Panc1 (cell line): ENCODE results near the gene CHIC2. TPM values are rescaled to one million over a fixed set of nuclear protein-coding genes. Genes with fewer than 3 reads are reported as not detected.

Source experiments
- ATAC-seq: fragments of 200-7000 bp; cut with Tn5 transposase; 2 replicates; pipeline ENCODE4 v1.9.1; 2020; ENCODE audit warnings: mild to moderate bottlenecking, moderate library complexity
- BruUV-seq: library from RNA; stranded (reverse); fragments of 400-500 nt; replicated peaks from 2 replicates; lab custom pipeline; 2021; lab: Mats Ljungman, UMichigan
- CTCF ChIA-PET: fragments of 300-600 bp; sonication (Branson Sonifier 250); formaldehyde crosslinking; loops from one replicate; lab custom pipeline; 2022; ENCODE audit warnings: antibody characterized with exemption; lab: Charles Lee
- POLR2A ChIA-PET: fragments of 300-600 bp; sonication (Branson Sonifier 250); formaldehyde crosslinking; loops from one replicate; lab custom pipeline; 2022; ENCODE audit warnings: antibody characterized with exemption; lab: Charles Lee
- DNase-seq: peaks from one replicate; pipeline ENCODE4 v3.0.0-alpha.2; 2010; ENCODE audit warnings: low read depth, low spot score
- H3K27ac ChIP-seq: 2 replicates; pipeline ENCODE4 v1.5.1; 2011; ENCODE audit warnings: mild to moderate bottlenecking, low read length, inconsistent platforms
- H3K27me3 ChIP-seq: fragments of 200-500 bp; sonication (Bioruptor generic); 2 replicates; pipeline ENCODE4 v1.6.0; 2014; ENCODE audit warnings: low read length, inconsistent platforms; ENCODE audit not compliant: control insufficient read depth, insufficient read depth
- H3K36me3 ChIP-seq: fragments of 200-500 bp; sonication (Bioruptor generic); 2 replicates; pipeline ENCODE4 v1.5.1; 2014; ENCODE audit warnings: inconsistent platforms, mild to moderate bottlenecking, low read length, moderate library complexity; ENCODE audit not compliant: control insufficient read depth, insufficient read depth
- H3K4me1 ChIP-seq: 2 replicates; pipeline ENCODE4 v1.5.1; 2011; ENCODE audit warnings: inconsistent platforms, mild to moderate bottlenecking, low read length, moderate library complexity; ENCODE audit not compliant: control insufficient read depth, insufficient read depth
- H3K4me3 ChIP-seq, 2 experiments: 2 replicates each; pipeline ENCODE4 v1.5.1; 2011 to 2012; ENCODE audit warnings: low read depth in 2 of 2, low read length in 2 of 2, mild to moderate bottlenecking in 2 of 2, inconsistent platforms in 1 of 2, moderate library complexity in 1 of 2
- H3K9me3 ChIP-seq: fragments of 200-500 bp; sonication (Bioruptor generic); 2 replicates; pipeline ENCODE4 v1.5.1; 2014; ENCODE audit warnings: low read depth, mild to moderate bottlenecking, inconsistent platforms, low read length, moderate library complexity; ENCODE audit not compliant: control insufficient read depth, insufficient read depth
- POLR2AphosphoS5 ChIP-seq: IDR thresholded peaks from 2 replicates; pipeline ENCODE4 v1.6.1; 2012; ENCODE audit warnings: mild to moderate bottlenecking, low read depth, low read length, moderate library complexity
- SIN3A ChIP-seq: IDR thresholded peaks from 2 replicates; pipeline ENCODE4 v1.6.1; 2012; ENCODE audit warnings: low read depth, mild to moderate bottlenecking, low read length, moderate library complexity, borderline replicate concordance; ENCODE audit not compliant: insufficient read depth
- TCF7L2 ChIP-seq: IDR thresholded peaks from 2 replicates; pipeline ENCODE4 v1.6.1; 2011; ENCODE audit warnings: mild to moderate bottlenecking, low read depth, low read length, inconsistent platforms
- in situ Hi-C: cut with HindIII; loops from 2 replicates; pipeline ENCODE4 v1.10.0; 2016; ENCODE audit warnings: low sequenced_read_pairs, low pct_unique_long_range_greater_than_20kb
- intact Hi-C: fragments of 100-400 bp; cut with micrococcal nuclease; formaldehyde crosslinking; loops from one replicate; pipeline ENCODE4 v1.10.0; 2022; ENCODE audit not compliant: unreplicated experiment
- total RNA-seq: library from RNA; stranded (reverse); gene quantifications from one replicate; pipeline ENCODE4 v1.2.1, GENCODE V29; 2021; ENCODE audit not compliant: unreplicated experiment
- TF ChIP-seq, protein P1 (sequence below): fragments of 450-650 bp; IDR thresholded peaks from 2 replicates; pipeline ENCODE4 v1.5.1; 2017; ENCODE audit warnings: mild to moderate bottlenecking
- TF ChIP-seq, protein P2 (sequence below), 2 experiments: IDR thresholded peaks; 2 replicates each; pipeline ENCODE4 v1.6.1; 2011 to 2012; ENCODE audit warnings: low read depth in 2 of 2, control low read depth in 1 of 2, low read length in 1 of 2, mild to moderate bottlenecking in 1 of 2, moderate library complexity in 1 of 2; ENCODE audit not compliant: insufficient read depth in 1 of 2

The CHIC2 gene
- total RNA-seq, 1 experiment from 2014 or later: 10.3 TPM

- CTCF ChIA-PET: no interaction called here
- H3K27me3 ChIP-seq: no peaks in the 10 kb centered on the region
- no peaks in the 10 kb centered on the region for H3K4me1 ChIP-seq
- no peak for DNase-seq
- no peaks in the 10 kb centered on the region for H3K9me3 ChIP-seq
- no peak for TF ChIP-seq SIN3A
- TF ChIP-seq, protein P1, sequence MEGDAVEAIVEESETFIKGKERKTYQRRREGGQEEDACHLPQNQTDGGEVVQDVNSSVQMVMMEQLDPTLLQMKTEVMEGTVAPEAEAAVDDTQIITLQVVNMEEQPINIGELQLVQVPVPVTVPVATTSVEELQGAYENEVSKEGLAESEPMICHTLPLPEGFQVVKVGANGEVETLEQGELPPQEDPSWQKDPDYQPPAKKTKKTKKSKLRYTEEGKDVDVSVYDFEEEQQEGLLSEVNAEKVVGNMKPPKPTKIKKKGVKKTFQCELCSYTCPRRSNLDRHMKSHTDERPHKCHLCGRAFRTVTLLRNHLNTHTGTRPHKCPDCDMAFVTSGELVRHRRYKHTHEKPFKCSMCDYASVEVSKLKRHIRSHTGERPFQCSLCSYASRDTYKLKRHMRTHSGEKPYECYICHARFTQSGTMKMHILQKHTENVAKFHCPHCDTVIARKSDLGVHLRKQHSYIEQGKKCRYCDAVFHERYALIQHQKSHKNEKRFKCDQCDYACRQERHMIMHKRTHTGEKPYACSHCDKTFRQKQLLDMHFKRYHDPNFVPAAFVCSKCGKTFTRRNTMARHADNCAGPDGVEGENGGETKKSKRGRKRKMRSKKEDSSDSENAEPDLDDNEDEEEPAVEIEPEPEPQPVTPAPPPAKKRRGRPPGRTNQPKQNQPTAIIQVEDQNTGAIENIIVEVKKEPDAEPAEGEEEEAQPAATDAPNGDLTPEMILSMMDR: no peak
- no peak for TF ChIP-seq POLR2AphosphoS5
- TF ChIP-seq, protein P2, sequence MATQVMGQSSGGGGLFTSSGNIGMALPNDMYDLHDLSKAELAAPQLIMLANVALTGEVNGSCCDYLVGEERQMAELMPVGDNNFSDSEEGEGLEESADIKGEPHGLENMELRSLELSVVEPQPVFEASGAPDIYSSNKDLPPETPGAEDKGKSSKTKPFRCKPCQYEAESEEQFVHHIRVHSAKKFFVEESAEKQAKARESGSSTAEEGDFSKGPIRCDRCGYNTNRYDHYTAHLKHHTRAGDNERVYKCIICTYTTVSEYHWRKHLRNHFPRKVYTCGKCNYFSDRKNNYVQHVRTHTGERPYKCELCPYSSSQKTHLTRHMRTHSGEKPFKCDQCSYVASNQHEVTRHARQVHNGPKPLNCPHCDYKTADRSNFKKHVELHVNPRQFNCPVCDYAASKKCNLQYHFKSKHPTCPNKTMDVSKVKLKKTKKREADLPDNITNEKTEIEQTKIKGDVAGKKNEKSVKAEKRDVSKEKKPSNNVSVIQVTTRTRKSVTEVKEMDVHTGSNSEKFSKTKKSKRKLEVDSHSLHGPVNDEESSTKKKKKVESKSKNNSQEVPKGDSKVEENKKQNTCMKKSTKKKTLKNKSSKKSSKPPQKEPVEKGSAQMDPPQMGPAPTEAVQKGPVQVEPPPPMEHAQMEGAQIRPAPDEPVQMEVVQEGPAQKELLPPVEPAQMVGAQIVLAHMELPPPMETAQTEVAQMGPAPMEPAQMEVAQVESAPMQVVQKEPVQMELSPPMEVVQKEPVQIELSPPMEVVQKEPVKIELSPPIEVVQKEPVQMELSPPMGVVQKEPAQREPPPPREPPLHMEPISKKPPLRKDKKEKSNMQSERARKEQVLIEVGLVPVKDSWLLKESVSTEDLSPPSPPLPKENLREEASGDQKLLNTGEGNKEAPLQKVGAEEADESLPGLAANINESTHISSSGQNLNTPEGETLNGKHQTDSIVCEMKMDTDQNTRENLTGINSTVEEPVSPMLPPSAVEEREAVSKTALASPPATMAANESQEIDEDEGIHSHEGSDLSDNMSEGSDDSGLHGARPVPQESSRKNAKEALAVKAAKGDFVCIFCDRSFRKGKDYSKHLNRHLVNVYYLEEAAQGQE (IDR thresholded peaks at IDR 0.05; ENCODE audit: insufficient read depth in 1 of 2, low read depth in 2 of 2, low read length in 1 of 2): no peak
- no peak for TF ChIP-seq TCF7L2
- no peaks in the 10 kb centered on the region for H3K36me3 ChIP-seq
- POLR2A ChIA-PET: no interaction called here
- no peak for ATAC-seq
- no peak overlapping the region for H3K4me3 ChIP-seq
- intact Hi-C loops (no loop called here), in situ Hi-C loops (no loop called here)
- no peak overlapping the region for H3K27ac ChIP-seq
- BruUV-seq: no TSS peak
Observed at GRCh38 chr4:54109241-54110018, 45.0 kb upstream of the CHIC2 start.

GRCh38 chr4:54107951-54108748 lies 43.7 kb upstream of the CHIC2 start:
- H3K4me3 ChIP-seq: no peak overlapping the region
- ChIA-PET CTCF (no interaction called here), POLR2A (no interaction called here)
- H3K27ac ChIP-seq: no peak overlapping the region
- H3K9me3 ChIP-seq: no peaks in the 10 kb centered on the region
- no peaks in the 10 kb centered on the region for H3K4me1 ChIP-seq
- no peaks in the 10 kb centered on the region; the same call in 1 of the 2 replicates for H3K27me3 ChIP-seq
- no peak for DNase-seq
- intact Hi-C loops: no loop called here
- TF ChIP-seq, protein P2 (IDR thresholded peaks at IDR 0.05; ENCODE audit: insufficient read depth in 1 of 2, low read depth in 2 of 2, low read length in 1 of 2): no peak
- no peak for TF ChIP-seq POLR2AphosphoS5
- in situ Hi-C loops: no loop called here
- no peaks in the 10 kb centered on the region for H3K36me3 ChIP-seq
- no TSS peak for BruUV-seq
- ATAC-seq: no peak
